Upper lobe of right lung (tissue), 1 donor: ENCODE data around the gene SLC16A10. TPM values are rescaled to one million over a fixed set of nuclear protein-coding genes. Genes with fewer than 3 reads are reported as not detected.

Experiments
- ATAC-seq: fragments of 200-7000 bp; cut with Tn5 transposase; one replicate; pipeline ENCODE4 v1.9.1; 2020; ENCODE audit warnings: mild to moderate bottlenecking, moderate library complexity
- DNase-seq: peaks from one replicate; pipeline ENCODE4 v3.0.0-alpha.2; 2020
- H3K27ac ChIP-seq: fragments of 200-600 bp; one replicate; pipeline ENCODE4 v1.8.0; 2022
- H3K27me3 ChIP-seq: fragments of 200-600 bp; one replicate; pipeline ENCODE4 v1.8.0; 2022; ENCODE audit warnings: mild to moderate bottlenecking
- H3K36me3 ChIP-seq: fragments of 200-600 bp; one replicate; pipeline ENCODE4 v1.8.0; 2022
- H3K4me1 ChIP-seq: fragments of 200-600 bp; one replicate; pipeline ENCODE4 v1.8.0; 2022
- H3K4me3 ChIP-seq: fragments of 200-600 bp; one replicate; pipeline ENCODE4 v1.8.0; 2022; ENCODE audit warnings: mild to moderate bottlenecking
- H3K9me3 ChIP-seq: fragments of 200-600 bp; one replicate; pipeline ENCODE4 v1.8.0; 2022
- CTCF ChIP-seq: fragments of 200-600 bp; IDR thresholded peaks from one replicate; pipeline ENCODE4 v1.8.0; 2022; ENCODE audit warnings: antibody characterized with exemption
- intact Hi-C: fragments of 100-400 bp; cut with DNase I; formaldehyde crosslinking; loops from one replicate; pipeline ENCODE4 v1.11.0; 2022
- total RNA-seq: library from RNA; stranded (reverse); fragmentation: NEBNext Ultra II Directional; extraction: Animal tissue kit (Norgen Biotek cat#: 25700); gene quantifications from one replicate; pipeline ENCODE4 v1.2.1, GENCODE V29; 2021
- donor health status: DM: no; HTN: yes; CAD: no; lungs with severe emphysema.

SLC16A10 gene
- total RNA-seq, 1 donor from 2014 or later: 12.3 TPM

GRCh38 chr6:111162504-111162903 lies 75.2 kb downstream of the SLC16A10 start:
- ATAC-seq (no peak), DNase-seq (no peak)
- Histone ChIP-seq H3K27ac (no peak overlapping the region), H3K27me3 (no peaks in the 10 kb centered on the region), H3K9me3 (no peaks in the 10 kb centered on the region), H3K4me1 (no peaks in the 10 kb centered on the region), H3K36me3 (no peaks in the 10 kb centered on the region), H3K4me3 (no peak overlapping the region)
- intact Hi-C loops: no loop called here
- no peak for TF ChIP-seq CTCF

- DNase-seq (no peak), ATAC-seq (no peak)
- H3K9me3 ChIP-seq: no peaks in the 10 kb centered on the region
- no peak overlapping the region for H3K27ac ChIP-seq
- TF ChIP-seq CTCF: no peak
- no peaks in the 10 kb centered on the region for H3K36me3 ChIP-seq
- H3K4me3 ChIP-seq: no peak overlapping the region
- intact Hi-C loops: no loop called here
- no peaks in the 10 kb centered on the region for H3K4me1 ChIP-seq
- H3K27me3 ChIP-seq: no peaks in the 10 kb centered on the region
These were observed 84.5 kb downstream of the SLC16A10 start for GRCh38 chr6:111171577-111172400.

GRCh38 chr6:111172563-111172962 lies 85.3 kb downstream of the SLC16A10 start:
- intact Hi-C loops: no loop called here
- Histone ChIP-seq H3K36me3 (no peaks in the 10 kb centered on the region), H3K27me3 (no peaks in the 10 kb centered on the region), H3K4me1 (no peaks in the 10 kb centered on the region), H3K9me3 (no peaks in the 10 kb centered on the region), H3K27ac (no peak overlapping the region), H3K4me3 (no peak overlapping the region)
- TF ChIP-seq CTCF: no peak
- ATAC-seq (no peak), DNase-seq (no peak)

- no peak overlapping the region for H3K27ac ChIP-seq
- H3K4me3 ChIP-seq: no peak overlapping the region
- no peaks in the 10 kb centered on the region for H3K4me1 ChIP-seq
- TF ChIP-seq CTCF: no peak
- H3K9me3 ChIP-seq: no peaks in the 10 kb centered on the region
- DNase-seq (no peak), ATAC-seq (no peak)
- H3K27me3 ChIP-seq: no peaks in the 10 kb centered on the region
- H3K36me3 ChIP-seq: no peaks in the 10 kb centered on the region
- intact Hi-C loops: no loop called here
These were observed 86.0 kb downstream of the SLC16A10 start for GRCh38 chr6:111173341-111173740.

GRCh38 chr6:111173946-111174345 lies 86.6 kb downstream of the SLC16A10 start:
- Histone ChIP-seq H3K27me3 (no peaks in the 10 kb centered on the region), H3K27ac (no peak overlapping the region), H3K4me1 (no peaks in the 10 kb centered on the region), H3K9me3 (no peaks in the 10 kb centered on the region), H3K36me3 (no peaks in the 10 kb centered on the region), H3K4me3 (no peak overlapping the region)
- ATAC-seq: no peak
- no peak for DNase-seq
- TF ChIP-seq CTCF: no peak
- intact Hi-C loops: no loop called here
